GM06990 (cell line): Measurements from ENCODE around the gene PKM.

Source experiments
- DNase-seq: peaks from one replicate; pipeline ENCODE4 v3.0.0-alpha.2; 2011; ENCODE audit not compliant: insufficient read length; ENCODE audit errors: extremely low read depth
- H3K27me3 ChIP-seq: replicated peaks from 2 replicates; pipeline ENCODE4 v1.6.0; 2011; ENCODE audit warnings: low read length; ENCODE audit not compliant: control insufficient read depth, insufficient read depth
- H3K36me3 ChIP-seq: 2 replicates; pipeline ENCODE4 v1.5.1; 2011; ENCODE audit warnings: low read length; ENCODE audit not compliant: control insufficient read depth, insufficient read depth
- H3K4me3 ChIP-seq: replicated peaks from 2 replicates; pipeline ENCODE4 v1.5.1; 2011; ENCODE audit warnings: low read depth, mild to moderate bottlenecking, control low read depth, low read length
- CTCF ChIP-seq: IDR thresholded peaks from 2 replicates; pipeline ENCODE4 v1.5.1; 2011; ENCODE audit warnings: low read length, control low read depth, mild to moderate bottlenecking, inconsistent platforms; ENCODE audit not compliant: insufficient read depth, poor library complexity, severe bottlenecking

The PKM gene

GRCh38 chr15:72166716-72167417 is 64.1 kb downstream of the PKM start:
- no peak for TF ChIP-seq CTCF
- DNase-seq, result no peak
- H3K27me3 ChIP-seq, result peaks cover 2% of the 10 kb centered on the region
- no peaks in the 10 kb centered on the region for H3K36me3 ChIP-seq
- no peak overlapping the region for H3K4me3 ChIP-seq

- no peak for TF ChIP-seq CTCF
- peaks cover 2% of the 10 kb centered on the region for H3K27me3 ChIP-seq
- H3K36me3 ChIP-seq, result no peaks in the 10 kb centered on the region
- no peak for DNase-seq
- H3K4me3 ChIP-seq, result no peak overlapping the region
Observed at GRCh38 chr15:72163719-72164118, 67.3 kb downstream of the PKM start.

GRCh38 chr15:72162569-72162968 is 68.4 kb downstream of the PKM start:
- Histone ChIP-seq H3K4me3 (no peak overlapping the region), H3K36me3 (no peaks in the 10 kb centered on the region), H3K27me3 (no peaks in the 10 kb centered on the region; the same call in none of the 2 replicates)
- no peak for DNase-seq
- no peak for TF ChIP-seq CTCF

GRCh38 chr15:72161361-72162132 is 69.4 kb downstream of the PKM start:
- DNase-seq, result no peak
- H3K36me3 ChIP-seq, result no peaks in the 10 kb centered on the region
- no peaks in the 10 kb centered on the region; the same call in none of the 2 replicates for H3K27me3 ChIP-seq
- H3K4me3 ChIP-seq, result no peak overlapping the region
- TF ChIP-seq CTCF, result no peak

GRCh38 chr15:72160696-72161245 is 70.2 kb downstream of the PKM start:
- Histone ChIP-seq H3K27me3 (no peaks in the 10 kb centered on the region; the same call in none of the 2 replicates), H3K36me3 (no peaks in the 10 kb centered on the region), H3K4me3 (no peak overlapping the region)
- TF ChIP-seq CTCF, result no peak
- no peak for DNase-seq
